Liver (tissue), 9 donors: ENCODE data around the gene PIGT. TPM values are rescaled to one million over a fixed set of nuclear protein-coding genes. Genes with fewer than 3 reads are reported as not detected.

Source experiments
- DNase-seq: peaks from one replicate; pipeline ENCODE4 v3.0.0-alpha.2; 2017; ENCODE audit warnings: low spot score
- H3K27ac ChIP-seq, 2 donors: one replicate each; pipeline ENCODE4 v1.7.0; 2013; ENCODE audit warnings: inconsistent platforms in 2 of 2, low read length in 2 of 2, control low read depth in 1 of 2, low read depth in 1 of 2, mild to moderate bottlenecking in 1 of 2
- H3K27me3 ChIP-seq, 4 donors: one replicate each; pipeline versions ENCODE4 v1.6.1 to v1.7.0; 2013; ENCODE audit warnings: low read length in 3 of 4, inconsistent platforms in 1 of 4, mild to moderate bottlenecking in 1 of 4, moderate library complexity in 1 of 4; ENCODE audit not compliant: control insufficient read depth in 4 of 4, insufficient read depth in 4 of 4
- H3K36me3 ChIP-seq, 4 donors: one replicate each; pipeline versions ENCODE4 v1.6.1 to v1.7.0; 2013; ENCODE audit warnings: low read length in 3 of 4, mild to moderate bottlenecking in 3 of 4, low read depth in 1 of 4, moderate library complexity in 1 of 4; ENCODE audit not compliant: control insufficient read depth in 4 of 4, insufficient read depth in 3 of 4
- H3K4me1 ChIP-seq, 4 donors: one replicate each; pipeline versions ENCODE4 v1.6.1 to v1.7.0; 2013; ENCODE audit warnings: low read length in 3 of 4, mild to moderate bottlenecking in 3 of 4, moderate library complexity in 1 of 4; ENCODE audit not compliant: control insufficient read depth in 4 of 4, insufficient read depth in 4 of 4
- H3K4me3 ChIP-seq, 3 donors: one replicate each; pipeline versions ENCODE4 v1.6.1 to v1.7.0; 2013; ENCODE audit warnings: low read length in 3 of 3, control low read depth in 1 of 3, low read depth in 1 of 3, mild to moderate bottlenecking in 1 of 3
- H3K9ac ChIP-seq, 2 donors: one replicate each; pipeline ENCODE4 v1.7.0; 2013; ENCODE audit warnings: low read length in 2 of 2, mild to moderate bottlenecking in 2 of 2, moderate library complexity in 2 of 2, control low read depth in 1 of 2, low read depth in 1 of 2
- H3K9me3 ChIP-seq, 4 donors: one replicate each; pipeline versions ENCODE4 v1.6.1 to v1.7.0; 2013; ENCODE audit warnings: low read length in 3 of 4; ENCODE audit not compliant: control insufficient read depth in 4 of 4
- EGR1 ChIP-seq, 2 donors: IDR thresholded peaks; 2 replicates each; pipeline ENCODE4 v1.6.1; 2016 to 2018; ENCODE audit warnings: antibody characterized with exemption in 2 of 2, low read depth in 2 of 2
- FOXA1 ChIP-seq: IDR thresholded peaks from 2 replicates; pipeline ENCODE4 v1.6.1; 2016; ENCODE audit warnings: antibody characterized with exemption
- FOXA2 ChIP-seq: IDR thresholded peaks from 2 replicates; pipeline ENCODE4 v1.6.1; 2016; ENCODE audit warnings: antibody characterized with exemption
- GABPA ChIP-seq, 2 donors: IDR thresholded peaks in 1 of 2; conservative IDR thresholded peaks in 1 of 2; 2 replicates each; pipeline ENCODE4 v1.6.1; 2016; ENCODE audit warnings: antibody characterized with exemption in 2 of 2, mild to moderate bottlenecking in 1 of 2, moderate library complexity in 1 of 2
- HNF4A ChIP-seq, 2 donors: conservative IDR thresholded peaks; 2 replicates each; pipeline ENCODE4 v1.6.1; 2016; ENCODE audit warnings: antibody characterized with exemption in 2 of 2, mild to moderate bottlenecking in 2 of 2
- HNF4G ChIP-seq: IDR thresholded peaks from 2 replicates; pipeline ENCODE4 v1.6.1; 2016; ENCODE audit warnings: antibody characterized with exemption
- JUND ChIP-seq, 2 donors: IDR thresholded peaks; 2 replicates each; pipeline ENCODE4 v1.6.1; 2016; ENCODE audit warnings: antibody characterized with exemption in 2 of 2
- NR2F2 ChIP-seq: IDR thresholded peaks from 2 replicates; pipeline ENCODE4 v1.6.1; 2016; ENCODE audit warnings: antibody characterized with exemption
- RAD21 ChIP-seq, 2 donors: IDR thresholded peaks; 2 replicates each; pipeline ENCODE4 v1.6.1; 2016; ENCODE audit warnings: antibody characterized with exemption in 2 of 2, mild to moderate bottlenecking in 2 of 2
- RXRA ChIP-seq, 2 donors: IDR thresholded peaks; 2 replicates each; pipeline ENCODE4 v1.6.1; 2017 to 2018; ENCODE audit warnings: antibody characterized with exemption in 2 of 2, mild to moderate bottlenecking in 1 of 2
- SP1 ChIP-seq: IDR thresholded peaks from 2 replicates; pipeline ENCODE4 v1.6.1; 2018; ENCODE audit warnings: antibody characterized with exemption, mild to moderate bottlenecking
- YY1 ChIP-seq: IDR thresholded peaks from 2 replicates; pipeline ENCODE4 v1.6.1; 2016; ENCODE audit warnings: antibody characterized with exemption, mild to moderate bottlenecking
- whole genome bisulfite sequencing: extraction: QIAGEN DNeasy Blood & Tissue Kit; methylation state at CpG from one replicate; pipeline ENCODE4 v1.1.7; 2013; 5-methylcytosine and 5-hydroxymethylcytosine counted together
- polyA plus RNA-seq, 2 donors: library from polyadenylated mRNA; stranded (reverse) in 1 of 2; unstranded in 1 of 2; fragments of 200-250 nt in 1 of 2; fragments of >200 nt in 1 of 2; fragmentation: Nextera tagmentation in 1 of 2; extraction: Ambion mirVana in 1 of 2; gene quantifications; one replicate each; pipeline versions ENCODE4 v1.2.1 to v1.2.3, GENCODE V29; 2013 to 2015
- total RNA-seq, 2 donors: library from RNA; depleted of rRNA; stranded (reverse); fragments of >200 nt; gene quantifications; one replicate each; pipeline ENCODE4 v1.2.3, GENCODE V29; 2014
- TF ChIP-seq, protein P1 (sequence below): IDR thresholded peaks from 2 replicates; pipeline ENCODE4 v1.6.1; 2016; ENCODE audit warnings: antibody characterized with exemption
- TF ChIP-seq, protein P2 (sequence below): IDR thresholded peaks from 2 replicates; pipeline ENCODE4 v1.6.1; 2016; ENCODE audit warnings: antibody characterized with exemption
- TF ChIP-seq, protein P3 (sequence below): IDR thresholded peaks from 2 replicates; pipeline ENCODE4 v1.6.1; 2016; ENCODE audit warnings: antibody characterized with exemption, mild to moderate bottlenecking
- donor health status: healthy.
- donor health status: healthy.
- donor health status: healthy.
- donor health status: healthy.
- donor health status: healthy.

Gene PIGT
- total and polyA plus RNA-seq, 4 donors = 14.4 to 64.5 (median 34.1) TPM

DNA sequence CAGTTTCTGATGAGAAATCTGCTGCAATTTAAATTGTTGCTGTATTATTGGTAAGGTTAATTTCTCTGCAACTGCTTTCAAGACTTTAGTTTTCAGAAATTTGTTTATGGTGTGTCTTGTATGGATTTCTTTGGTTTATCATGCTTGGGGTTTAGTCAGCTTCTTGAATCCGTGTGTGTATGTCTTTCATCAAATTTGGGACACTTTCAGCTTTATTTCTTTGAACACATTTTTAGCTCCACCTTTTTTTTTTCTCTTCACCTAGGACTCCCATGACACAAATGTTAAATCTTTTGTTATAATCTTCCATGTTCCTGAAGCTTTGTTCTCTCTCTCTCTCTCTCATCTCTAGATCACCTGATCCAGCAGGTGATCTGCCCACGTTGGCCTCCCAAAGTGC, 24.4 kb upstream of the PIGT start:
- no peak overlapping the region for H3K27ac ChIP-seq
- H3K4me1 ChIP-seq = no peaks in the 10 kb centered on the region
- H3K9ac ChIP-seq = no peak overlapping the region
- TF ChIP-seq HNF4A (conservative IDR thresholded peaks at IDR 0.05) (no peak), FOXA2 (no peak), RXRA (IDR thresholded peaks at IDR 0.05) (no peak), HNF4G (no peak), EGR1 (IDR thresholded peaks at IDR 0.05; ENCODE audit: low read depth in 2 of 2) (no peak), NR2F2 (no peak), RAD21 (IDR thresholded peaks at IDR 0.05) (no peak), FOXA1 (no peak), GABPA (IDR thresholded peaks at IDR 0.05 in 1 of 2, conservative IDR thresholded peaks at IDR 0.05 in 1 of 2) (no peak), SP1 (no peak), JUND (IDR thresholded peaks at IDR 0.05) (no peak), YY1 (no peak)
- TF ChIP-seq, protein P1, sequence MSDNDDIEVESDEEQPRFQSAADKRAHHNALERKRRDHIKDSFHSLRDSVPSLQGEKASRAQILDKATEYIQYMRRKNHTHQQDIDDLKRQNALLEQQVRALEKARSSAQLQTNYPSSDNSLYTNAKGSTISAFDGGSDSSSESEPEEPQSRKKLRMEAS = no peak
- TF ChIP-seq, protein P2, sequence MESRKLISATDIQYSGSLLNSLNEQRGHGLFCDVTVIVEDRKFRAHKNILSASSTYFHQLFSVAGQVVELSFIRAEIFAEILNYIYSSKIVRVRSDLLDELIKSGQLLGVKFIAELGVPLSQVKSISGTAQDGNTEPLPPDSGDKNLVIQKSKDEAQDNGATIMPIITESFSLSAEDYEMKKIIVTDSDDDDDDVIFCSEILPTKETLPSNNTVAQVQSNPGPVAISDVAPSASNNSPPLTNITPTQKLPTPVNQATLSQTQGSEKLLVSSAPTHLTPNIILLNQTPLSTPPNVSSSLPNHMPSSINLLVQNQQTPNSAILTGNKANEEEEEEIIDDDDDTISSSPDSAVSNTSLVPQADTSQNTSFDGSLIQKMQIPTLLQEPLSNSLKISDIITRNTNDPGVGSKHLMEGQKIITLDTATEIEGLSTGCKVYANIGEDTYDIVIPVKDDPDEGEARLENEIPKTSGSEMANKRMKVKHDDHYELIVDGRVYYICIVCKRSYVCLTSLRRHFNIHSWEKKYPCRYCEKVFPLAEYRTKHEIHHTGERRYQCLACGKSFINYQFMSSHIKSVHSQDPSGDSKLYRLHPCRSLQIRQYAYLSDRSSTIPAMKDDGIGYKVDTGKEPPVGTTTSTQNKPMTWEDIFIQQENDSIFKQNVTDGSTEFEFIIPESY = no peak
- TF ChIP-seq, protein P3, sequence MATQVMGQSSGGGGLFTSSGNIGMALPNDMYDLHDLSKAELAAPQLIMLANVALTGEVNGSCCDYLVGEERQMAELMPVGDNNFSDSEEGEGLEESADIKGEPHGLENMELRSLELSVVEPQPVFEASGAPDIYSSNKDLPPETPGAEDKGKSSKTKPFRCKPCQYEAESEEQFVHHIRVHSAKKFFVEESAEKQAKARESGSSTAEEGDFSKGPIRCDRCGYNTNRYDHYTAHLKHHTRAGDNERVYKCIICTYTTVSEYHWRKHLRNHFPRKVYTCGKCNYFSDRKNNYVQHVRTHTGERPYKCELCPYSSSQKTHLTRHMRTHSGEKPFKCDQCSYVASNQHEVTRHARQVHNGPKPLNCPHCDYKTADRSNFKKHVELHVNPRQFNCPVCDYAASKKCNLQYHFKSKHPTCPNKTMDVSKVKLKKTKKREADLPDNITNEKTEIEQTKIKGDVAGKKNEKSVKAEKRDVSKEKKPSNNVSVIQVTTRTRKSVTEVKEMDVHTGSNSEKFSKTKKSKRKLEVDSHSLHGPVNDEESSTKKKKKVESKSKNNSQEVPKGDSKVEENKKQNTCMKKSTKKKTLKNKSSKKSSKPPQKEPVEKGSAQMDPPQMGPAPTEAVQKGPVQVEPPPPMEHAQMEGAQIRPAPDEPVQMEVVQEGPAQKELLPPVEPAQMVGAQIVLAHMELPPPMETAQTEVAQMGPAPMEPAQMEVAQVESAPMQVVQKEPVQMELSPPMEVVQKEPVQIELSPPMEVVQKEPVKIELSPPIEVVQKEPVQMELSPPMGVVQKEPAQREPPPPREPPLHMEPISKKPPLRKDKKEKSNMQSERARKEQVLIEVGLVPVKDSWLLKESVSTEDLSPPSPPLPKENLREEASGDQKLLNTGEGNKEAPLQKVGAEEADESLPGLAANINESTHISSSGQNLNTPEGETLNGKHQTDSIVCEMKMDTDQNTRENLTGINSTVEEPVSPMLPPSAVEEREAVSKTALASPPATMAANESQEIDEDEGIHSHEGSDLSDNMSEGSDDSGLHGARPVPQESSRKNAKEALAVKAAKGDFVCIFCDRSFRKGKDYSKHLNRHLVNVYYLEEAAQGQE = no peak
- no peaks in the 10 kb centered on the region for H3K27me3 ChIP-seq
- H3K9me3 ChIP-seq = no peaks in the 10 kb centered on the region
- WGBS = 80% methylated on average over 2 of the region's 2 CpGs
- no peak overlapping the region for H3K4me3 ChIP-seq
- H3K36me3 ChIP-seq = no peaks in the 10 kb centered on the region
- no peak for DNase-seq

DNA sequence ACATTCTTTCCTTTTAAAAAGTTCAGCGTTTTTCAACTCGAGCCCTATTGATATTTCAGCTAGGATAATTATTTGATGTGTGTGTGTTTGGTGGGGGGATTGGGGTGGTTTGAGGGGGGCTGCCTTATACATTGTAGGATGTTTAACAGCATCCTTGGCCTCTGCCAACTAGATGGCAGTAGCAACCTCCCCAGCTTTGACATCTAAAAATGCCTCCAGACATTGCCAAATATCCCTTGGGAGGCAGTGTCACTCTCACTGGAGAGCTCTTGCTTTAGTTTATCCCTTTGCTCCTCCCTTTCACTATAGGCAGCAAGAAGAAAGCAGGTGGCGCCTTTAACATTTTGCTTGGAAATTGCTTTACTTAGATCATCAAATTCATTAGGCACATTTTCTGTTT, 23.2 kb upstream of the PIGT start:
- 86% methylated on average over 3 of the region's 3 CpGs for WGBS
- no peak for DNase-seq
- H3K27me3 ChIP-seq = no peaks in the 10 kb centered on the region
- no peaks in the 10 kb centered on the region for H3K36me3 ChIP-seq
- TF ChIP-seq, protein P1 = no peak
- no peak for TF ChIP-seq EGR1 (IDR thresholded peaks at IDR 0.05; ENCODE audit: low read depth in 2 of 2)
- TF ChIP-seq RXRA (IDR thresholded peaks at IDR 0.05) = no peak
- no peak for TF ChIP-seq HNF4G
- no peak for TF ChIP-seq GABPA (IDR thresholded peaks at IDR 0.05 in 1 of 2, conservative IDR thresholded peaks at IDR 0.05 in 1 of 2)
- no peak for TF ChIP-seq FOXA2
- TF ChIP-seq, protein P2 = no peak
- TF ChIP-seq NR2F2 = no peak
- TF ChIP-seq FOXA1 = no peak
- TF ChIP-seq YY1 = no peak
- H3K4me1 ChIP-seq = no peaks in the 10 kb centered on the region
- H3K27ac ChIP-seq = no peak overlapping the region
- H3K9ac ChIP-seq = no peak overlapping the region
- no peaks in the 10 kb centered on the region for H3K9me3 ChIP-seq
- H3K4me3 ChIP-seq = no peak overlapping the region
